Umbilical cord (tissue), 2 donors: ENCODE results near the gene PPP1R9A. TPM values are rescaled to one million over a fixed set of nuclear protein-coding genes. Genes with fewer than 3 reads are reported as not detected.

Source experiments
- DNase-seq: peaks from one replicate; pipeline ENCODE4 v3.0.0-alpha.2; 2015; ENCODE audit warnings: low spot score
- total RNA-seq: library from RNA; depleted of rRNA; stranded (reverse); fragments of >200 nt; gene quantifications from one replicate; pipeline ENCODE4 v1.2.3, GENCODE V29; 2014; ENCODE audit warnings: low replicate concordance; ENCODE audit not compliant: insufficient read depth

PPP1R9A gene
- total RNA-seq, 1 donor from 2014 or later: 10.4 TPM

DNA sequence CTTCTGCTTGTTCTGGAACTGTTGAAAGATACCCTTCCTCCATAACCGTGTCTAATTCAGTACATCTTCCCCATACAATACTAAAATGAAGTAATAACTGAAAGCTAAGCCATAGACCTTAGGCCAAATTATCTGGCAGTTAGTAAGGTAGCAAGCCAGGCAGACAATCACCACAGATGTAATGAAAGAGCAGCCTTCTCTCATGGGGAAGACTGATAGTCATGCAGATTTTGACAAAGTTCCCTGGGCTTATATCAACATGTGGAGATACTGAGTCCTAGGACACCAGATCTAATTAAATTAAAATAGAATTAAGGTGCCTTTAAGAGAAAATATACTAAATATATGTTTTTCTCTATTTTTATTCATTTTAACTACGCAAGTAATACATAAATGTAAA is 355.5 kb downstream of the PPP1R9A start:
- DNase-seq: no peak

DNA sequence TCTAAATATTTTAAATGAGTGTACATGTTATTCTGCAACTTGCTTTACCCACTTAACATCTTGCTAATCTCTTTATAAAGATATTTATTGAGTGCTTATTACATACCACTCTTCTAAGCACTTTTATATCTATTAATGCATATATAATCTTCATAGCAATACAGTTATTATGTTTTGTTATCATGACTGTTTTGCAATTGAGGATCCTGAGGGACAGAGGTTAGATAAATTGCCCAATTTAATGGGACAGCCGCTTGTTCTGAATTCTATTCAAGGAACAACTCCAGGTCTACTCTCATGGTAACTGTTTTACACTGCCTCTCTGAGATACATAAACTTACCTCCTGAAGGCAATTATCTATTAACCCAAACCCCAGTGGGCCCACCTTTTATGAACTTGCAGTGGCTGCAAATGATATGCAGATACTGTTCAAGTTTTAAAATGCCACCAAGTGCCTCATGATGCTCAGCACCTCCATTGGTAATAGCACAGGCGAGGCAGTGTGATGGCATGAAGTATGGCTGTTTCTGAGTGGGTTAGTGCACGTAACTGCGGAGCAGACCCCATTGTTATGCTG is 356.5 kb downstream of the PPP1R9A start:
- DNase-seq: no peak

DNA sequence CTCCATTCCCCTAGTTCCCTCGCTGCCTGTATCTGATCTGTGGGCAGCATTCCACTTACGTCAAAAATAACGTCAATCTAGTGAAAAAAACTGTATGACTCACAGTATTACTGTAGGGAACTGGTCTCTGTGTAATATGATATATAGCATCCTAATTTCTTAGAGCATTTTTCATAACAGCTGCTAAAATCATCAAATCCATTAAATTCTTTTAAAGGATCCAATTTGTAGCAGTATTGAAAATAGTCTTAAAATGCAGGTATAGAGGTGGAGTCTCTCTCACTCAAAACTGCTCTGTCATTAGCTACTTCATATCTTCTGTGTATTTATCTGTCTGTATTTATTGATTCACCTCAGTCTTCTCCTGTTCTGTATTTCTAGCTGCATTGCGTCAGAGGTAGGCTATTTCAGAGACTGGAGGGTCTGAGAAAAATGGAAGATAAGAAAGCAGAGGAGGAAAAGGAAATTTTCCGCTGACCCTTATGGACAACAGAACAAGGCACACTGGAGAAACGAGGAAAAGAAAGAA is 357.0 kb downstream of the PPP1R9A start:
- DNase-seq: peak; percentile 56

DNA sequence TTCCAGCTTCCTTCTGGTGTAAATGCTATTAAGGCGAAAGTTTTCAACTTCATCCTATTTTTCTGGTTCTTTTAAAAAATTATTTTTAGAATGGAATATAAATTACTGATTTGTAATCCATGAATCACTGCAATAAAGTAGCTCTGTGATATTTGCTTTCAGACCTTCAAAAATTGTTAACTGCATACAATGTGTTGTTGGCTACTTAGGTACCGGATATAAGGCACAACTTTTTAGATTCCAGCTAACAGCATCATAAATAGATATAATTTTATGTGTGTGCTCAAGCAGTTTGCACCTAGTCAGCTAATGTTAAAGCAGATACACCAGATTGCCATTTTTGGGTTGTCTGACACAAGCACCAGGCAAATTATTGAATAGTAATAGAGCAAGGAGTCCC is 358.2 kb downstream of the PPP1R9A start:
- DNase-seq: no peak

DNA sequence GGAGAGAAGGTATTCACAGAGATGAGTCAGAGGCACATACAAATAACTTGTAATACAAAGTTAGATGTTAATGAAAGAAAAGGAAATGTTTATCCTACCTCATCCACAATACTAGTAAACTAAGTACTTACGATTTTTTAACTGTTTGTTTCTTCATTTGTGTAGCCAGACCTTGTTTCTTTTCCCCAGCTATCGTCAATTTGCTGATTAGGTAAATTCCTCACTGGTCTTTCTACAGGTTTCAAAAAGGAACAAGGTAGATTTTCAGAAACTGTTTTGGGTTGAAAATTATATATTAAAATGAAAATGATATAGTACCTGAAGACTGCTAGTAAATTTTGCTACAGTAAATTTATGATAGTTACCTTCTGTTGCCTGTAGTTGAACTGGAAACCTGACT is 360.4 kb downstream of the PPP1R9A start:
- no peak for DNase-seq

DNA sequence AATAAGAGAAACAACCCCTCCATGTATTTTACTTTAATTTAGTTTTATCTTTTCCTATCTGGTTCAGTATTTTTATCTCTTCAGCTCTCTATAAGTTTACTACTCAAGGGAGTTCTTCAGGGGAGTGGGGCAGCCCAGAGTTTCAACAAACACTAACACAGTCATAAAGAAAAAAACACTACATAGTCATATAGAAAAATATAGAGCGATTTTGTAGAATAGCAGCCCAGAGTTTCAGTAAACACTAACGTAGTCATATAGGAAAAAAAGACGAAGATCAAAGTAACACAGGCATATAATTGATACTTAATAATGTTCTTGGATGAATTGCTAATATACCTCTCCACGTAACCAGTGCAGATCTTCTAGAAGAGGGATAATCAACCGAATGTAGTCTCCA is 362.2 kb downstream of the PPP1R9A start:
- DNase-seq: no peak

DNA sequence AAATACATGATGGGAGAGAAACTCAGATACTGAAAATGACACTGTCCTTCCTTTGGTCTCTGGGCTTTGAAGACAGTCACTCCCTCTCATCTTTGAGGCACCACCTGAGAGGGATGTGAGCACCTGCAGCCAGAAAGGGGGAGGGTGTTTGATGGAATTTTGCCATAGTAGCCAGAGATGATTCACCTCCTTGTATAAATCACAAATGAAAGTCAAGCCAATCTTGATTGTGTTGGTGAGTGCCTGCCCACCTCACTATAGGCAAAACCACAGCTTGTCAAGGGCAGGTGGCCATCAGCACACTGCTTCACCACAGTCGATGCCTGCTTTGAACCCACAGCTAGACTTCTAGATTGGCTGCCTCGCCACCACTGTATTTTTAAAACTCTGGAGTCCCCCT is 368.7 kb downstream of the PPP1R9A start:
- no peak for DNase-seq

DNA sequence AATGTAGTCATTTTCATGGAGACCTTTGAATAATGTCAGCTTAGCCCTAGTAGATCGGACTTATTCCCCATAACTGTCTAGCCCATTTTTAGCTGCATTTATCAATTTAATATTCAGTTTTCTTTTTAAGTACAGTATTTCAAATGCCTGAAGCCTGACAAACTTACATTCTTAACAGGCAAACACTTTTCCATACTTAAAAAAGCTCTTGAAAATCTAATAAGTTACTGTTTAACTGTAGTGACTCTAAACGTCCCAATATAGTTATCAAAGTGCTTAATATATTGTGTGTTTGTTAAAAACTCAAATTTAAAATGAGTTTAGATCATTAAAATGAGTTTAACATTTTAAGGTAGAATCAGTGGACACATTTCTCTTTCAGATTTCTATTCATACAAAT is 372.0 kb downstream of the PPP1R9A start:
- DNase-seq: no peak

DNA sequence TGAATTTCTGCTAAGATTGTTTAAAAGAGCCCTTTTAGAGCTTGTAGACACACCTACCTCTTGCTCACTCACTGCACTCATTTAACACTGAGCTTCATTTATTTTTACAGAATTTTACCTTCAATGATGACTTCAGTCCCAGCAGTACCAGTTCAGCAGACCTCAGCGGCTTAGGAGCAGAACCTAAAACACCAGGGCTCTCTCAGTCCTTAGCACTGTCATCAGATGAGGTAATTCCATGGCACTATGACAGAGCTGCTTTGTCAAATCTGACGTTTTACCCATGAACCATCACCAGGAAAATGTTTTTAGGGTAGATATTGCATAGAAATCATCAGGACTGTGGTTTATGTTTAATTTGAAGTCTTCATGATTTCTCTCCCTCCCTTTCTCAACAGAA is 378.7 kb downstream of the PPP1R9A start:
- DNase-seq: no peak

DNA sequence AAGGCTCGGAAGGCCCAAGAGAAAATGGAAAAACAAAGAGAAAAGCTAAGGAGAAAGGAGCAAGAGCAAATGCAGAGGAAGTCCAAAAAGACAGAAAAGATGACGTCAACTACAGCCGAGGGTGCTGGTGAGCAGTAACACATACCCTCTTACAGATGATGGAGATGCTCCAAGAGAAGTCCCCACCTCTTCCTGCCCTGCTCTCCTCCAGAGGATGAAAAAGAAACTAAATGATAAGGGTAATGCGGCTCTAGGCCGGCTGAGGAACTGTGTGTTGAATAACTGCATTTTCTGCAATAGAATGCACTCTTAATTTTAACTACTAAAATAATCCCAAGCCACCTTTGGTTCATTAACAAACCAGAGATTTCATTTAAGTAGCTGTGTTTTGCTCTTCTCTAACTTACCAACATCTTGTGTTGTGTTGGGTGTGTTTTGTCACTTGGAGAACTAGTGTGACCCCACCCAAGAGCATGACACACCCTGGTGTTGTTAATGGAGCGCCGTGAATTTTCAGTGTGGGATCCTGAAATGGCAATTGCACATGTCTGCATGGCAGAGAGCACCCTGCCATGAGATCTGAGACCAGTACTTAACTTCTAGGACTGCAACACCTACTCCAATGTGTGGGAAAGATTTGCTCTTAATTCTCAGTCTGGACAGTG is 382.9 kb downstream of the PPP1R9A start:
- no peak for DNase-seq

DNA sequence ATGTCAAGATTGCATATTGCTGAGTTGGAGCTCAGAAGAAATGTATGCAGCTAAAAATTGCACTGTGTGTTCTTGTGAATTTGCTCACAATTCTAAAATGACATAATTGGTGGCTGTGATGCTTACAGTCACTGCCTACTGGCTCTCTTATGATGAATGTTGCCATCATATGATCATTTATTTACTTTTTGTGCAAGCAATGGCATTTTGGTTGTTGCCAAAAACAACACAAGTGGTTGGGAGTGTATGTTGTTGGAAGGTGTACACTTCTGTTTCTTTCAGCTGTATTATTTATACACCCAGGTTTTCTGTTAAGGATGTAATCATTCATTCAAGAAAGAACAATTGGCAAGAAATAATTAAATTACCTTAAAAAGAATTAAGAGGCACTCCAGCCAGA is 388.0 kb downstream of the PPP1R9A start:
- DNase-seq: no peak

DNA sequence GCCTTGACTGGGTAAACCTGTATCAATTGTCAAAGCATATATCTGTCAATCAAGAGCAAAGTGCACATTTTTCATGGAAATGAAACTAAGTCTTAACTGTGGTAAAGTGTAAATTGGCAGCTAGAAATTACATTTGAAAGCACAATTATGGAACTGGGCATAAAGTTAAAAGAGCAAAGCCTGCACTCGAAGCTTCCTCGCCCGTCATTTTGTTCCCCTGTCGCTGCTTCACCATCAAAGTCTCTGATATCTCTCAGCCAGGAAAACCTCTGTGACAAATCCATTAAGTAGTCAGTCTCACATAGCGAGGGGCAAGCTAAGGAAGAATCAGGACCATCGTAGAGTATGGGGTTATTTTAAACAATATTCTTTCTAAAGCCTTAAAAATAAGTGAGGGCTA is 389.1 kb downstream of the PPP1R9A start:
- DNase-seq: no peak

DNA sequence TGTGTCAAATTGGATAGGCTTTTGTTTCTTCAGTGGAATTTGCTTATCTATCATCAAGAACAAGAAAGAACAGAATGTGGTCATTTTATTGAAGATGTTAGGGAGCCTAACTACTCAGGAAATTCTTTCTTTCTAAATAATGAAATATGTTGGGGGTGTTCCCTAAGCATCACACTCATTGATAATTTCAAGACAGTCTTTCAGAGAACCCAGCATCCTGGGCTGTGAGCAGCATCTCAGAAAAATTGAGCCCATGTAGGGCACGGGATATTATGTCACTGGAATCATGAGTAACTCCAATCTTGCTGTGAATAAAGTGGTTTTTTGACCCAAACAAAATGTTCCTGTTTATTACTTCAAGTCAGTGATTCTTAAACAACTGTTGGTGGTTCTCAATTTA is 389.6 kb downstream of the PPP1R9A start:
- DNase-seq: no peak

DNA sequence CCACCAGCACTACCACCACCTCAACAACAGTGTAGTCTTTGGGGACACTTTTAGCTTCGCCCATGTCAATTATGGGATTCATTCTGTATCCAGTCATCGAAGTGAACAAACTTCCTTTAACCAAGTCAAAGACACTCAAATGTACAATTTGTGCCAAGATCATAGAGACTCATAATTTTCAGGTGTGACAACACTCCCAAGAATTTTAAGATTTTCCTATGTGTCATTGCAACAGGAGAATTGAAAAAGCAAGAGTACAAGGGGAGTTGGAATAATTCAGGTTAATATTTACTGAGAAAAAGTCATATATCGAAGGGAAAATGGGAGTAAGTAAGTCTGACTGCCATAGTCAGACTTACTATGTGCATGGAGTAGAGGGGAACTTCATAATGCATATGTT is 390.7 kb downstream of the PPP1R9A start:
- DNase-seq: no peak

DNA sequence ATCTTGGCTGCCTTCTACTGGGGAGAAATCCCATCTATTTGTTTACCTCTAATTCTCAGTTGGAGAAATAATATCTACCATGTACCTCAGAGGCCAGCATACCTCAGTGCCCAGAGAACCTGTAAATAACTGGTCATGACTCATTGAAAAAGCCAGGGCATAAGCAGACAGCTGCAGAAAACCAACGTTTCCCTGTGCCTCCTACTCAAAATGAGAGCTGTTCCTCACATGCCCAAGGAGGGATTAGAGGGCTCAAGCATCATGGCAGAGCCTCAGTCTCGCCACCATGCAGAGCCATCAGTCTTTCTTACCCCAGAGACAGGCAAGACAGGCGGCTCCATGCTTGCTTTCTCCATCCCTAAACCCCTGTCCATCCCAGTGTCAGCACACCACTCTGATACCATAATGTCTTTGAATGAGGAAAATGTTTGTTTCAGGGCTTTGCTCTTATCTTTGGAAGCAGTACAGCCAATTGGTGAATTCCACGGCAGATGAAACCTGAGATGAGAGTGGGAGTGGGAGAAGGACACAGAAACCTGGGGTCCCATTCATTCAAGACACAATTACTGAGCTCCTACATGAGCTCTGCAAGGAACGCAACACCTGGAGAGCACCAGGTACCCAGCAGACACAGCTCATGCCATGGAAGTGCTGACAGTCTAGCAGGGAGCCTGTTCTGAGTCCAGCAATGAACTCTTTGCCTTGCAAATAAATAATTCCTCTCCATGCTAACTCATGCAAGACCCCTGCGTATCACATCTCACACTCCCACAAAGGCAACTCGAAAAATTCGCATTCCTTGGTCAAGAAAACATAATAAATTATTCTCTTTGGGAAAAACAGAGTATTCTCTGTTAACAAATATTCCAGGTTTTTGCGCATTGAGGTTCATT is 395.9 kb downstream of the PPP1R9A start:
- DNase-seq: no peak

DNA sequence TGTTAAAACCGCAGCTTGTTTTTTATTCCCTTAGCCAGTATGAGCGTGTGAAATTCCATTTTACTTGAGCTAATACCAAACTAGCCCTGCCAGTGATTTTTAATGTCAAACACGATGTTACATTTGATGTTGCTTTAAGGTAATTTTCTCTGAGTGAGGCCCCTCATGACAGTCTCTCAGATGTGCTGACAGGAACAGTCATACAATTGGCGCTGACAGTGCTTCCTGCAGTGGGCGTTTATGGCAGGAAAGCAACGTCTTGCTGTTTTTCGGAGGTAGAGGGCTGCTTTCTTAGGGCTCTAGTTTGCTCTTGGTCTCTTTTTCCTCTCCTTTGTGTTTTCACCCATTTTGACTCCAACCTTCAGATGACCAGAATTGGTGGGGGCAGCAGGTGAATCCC is 397.6 kb downstream of the PPP1R9A start:
- DNase-seq: no peak

DNA sequence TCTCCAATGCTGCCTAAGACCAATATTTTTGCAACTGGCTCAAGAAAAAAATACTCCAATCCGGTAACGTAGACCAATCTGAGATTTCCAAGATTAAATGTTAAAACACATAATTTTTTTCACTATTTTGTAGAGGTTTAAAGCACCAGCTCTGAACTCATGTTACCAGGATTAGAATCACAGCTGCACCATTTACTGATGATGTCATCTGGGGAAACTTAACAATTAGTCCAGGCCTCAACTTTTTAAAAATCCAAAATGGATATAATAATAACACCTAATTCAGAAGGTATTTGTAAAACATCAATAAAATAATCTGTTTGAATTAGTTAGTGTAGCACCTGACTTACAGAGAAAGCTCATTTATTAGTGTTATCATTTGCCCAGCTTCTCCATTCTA is 402.6 kb downstream of the PPP1R9A start:
- no peak for DNase-seq

DNA sequence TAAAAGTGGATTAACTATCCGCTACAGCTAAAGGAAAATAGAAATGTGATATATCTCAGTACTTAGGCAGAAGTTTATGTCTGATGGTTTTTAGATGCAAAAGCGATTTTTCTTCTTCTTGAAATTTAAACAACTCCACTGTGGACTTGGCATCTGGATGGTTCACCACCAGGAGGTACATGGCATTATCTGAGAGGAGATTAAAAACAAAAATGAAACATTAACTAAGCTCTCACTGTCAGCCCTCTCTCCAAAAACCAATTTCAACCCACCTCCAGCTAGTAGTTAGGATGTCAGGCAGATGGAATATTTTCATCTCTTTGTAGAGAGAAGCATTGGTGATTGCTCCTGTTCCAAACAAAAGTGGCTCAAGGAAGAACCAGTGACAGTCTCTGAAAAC is 404.0 kb downstream of the PPP1R9A start:
- no peak for DNase-seq

DNA sequence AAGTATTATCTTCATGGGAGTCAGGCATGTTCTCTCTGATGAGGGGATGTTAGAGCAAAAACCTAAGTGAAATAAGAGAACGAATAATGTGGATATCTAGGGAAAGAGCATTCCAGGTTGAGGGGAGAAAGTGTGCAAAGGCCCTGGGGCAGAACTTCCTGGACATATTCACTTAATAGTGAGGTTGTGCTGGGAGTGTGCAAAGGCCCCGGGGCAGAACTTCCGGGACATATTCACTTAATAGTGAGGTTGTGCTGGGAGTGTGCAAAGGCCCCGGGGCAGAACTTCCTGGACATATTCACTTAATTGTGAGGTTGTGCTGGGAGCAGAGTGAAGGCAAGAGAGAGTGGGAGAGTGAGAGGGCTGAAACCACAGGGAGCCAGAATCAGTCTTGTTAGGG is 405.2 kb downstream of the PPP1R9A start:
- no peak for DNase-seq

DNA sequence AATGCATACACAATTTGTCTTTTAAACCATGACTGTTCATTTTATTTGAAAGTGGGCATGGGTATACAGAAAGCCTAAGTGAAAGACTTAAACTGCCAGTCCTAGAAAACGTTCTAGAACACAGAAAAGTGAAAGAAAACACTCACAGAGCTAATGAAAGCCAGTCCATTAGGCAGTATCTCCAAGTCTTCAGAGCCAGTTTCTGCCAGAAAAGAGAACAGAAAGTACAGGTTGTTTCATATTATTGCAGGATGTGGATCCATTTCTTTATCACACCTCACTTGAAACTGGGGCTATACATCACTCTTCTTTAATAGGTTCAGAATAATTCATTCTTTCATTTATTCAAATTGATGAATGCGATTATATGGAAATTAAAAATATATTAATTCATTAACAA is 409.2 kb downstream of the PPP1R9A start:
- no peak for DNase-seq

DNA sequence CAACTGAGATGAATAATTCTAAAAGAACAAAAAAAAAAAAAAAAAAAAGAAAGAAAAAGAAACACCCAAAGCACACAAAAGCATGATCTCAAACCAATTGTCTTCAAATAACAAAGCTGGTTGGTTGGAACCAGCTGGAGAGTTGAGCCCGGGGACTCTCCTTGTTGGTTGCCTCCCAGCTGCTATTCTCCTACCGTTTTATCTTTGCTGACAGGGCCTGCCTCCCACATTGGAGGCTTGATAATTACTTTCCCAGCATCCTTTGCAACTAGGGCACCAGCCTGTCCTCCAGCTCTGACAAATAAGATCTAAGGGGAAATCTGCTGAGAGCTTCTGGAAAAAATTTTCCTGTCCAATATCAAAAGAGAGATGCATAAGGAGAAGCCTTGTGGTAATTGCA is 410.2 kb downstream of the PPP1R9A start:
- DNase-seq: no peak

DNA sequence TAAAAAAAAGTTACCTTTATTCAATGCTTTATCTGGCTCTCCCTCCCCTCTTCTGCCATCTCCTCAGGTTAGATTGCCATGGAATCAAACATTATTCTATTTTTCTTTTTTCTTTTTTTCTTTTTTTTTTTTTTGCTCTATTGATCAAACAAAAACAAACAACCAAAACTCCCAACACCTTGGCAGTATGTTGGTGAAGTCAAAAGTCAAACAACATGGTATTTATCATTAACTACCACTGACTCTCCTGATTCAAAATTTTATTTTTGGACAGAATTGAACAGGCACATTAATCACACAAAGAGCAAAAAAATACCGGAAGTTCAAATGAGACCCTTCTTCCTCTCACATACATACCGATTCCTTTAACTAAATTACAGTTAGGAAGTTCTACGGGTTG is 410.6 kb downstream of the PPP1R9A start:
- DNase-seq: no peak
